Caco-2 (cell line): ENCODE data around the gene ACAD10. TPM values are rescaled to one million over a fixed set of nuclear protein-coding genes. Genes with fewer than 3 reads are reported as not detected.

ENCODE experiments used
- BruUV-seq: library from RNA; stranded (reverse); fragments of 400-500 nt; replicated peaks from 2 replicates; lab custom pipeline; 2021; lab: Mats Ljungman, UMichigan
- CTCF ChIA-PET: fragments of 300-600 bp; sonication (Branson Sonifier 250); formaldehyde crosslinking; loops from one replicate; lab custom pipeline; 2022; ENCODE audit warnings: antibody characterized with exemption; lab: Charles Lee
- POLR2A ChIA-PET: fragments of 300-600 bp; sonication (Branson Sonifier 250); formaldehyde crosslinking; loops from one replicate; lab custom pipeline; 2022; ENCODE audit warnings: antibody characterized with exemption; lab: Charles Lee
- DNase-seq, 2 experiments: peaks; one replicate each; pipeline versions ENCODE4 v3.0.0 to v3.0.0-alpha.2; 2020 to 2022
- H3K27me3 ChIP-seq: replicated peaks from 2 replicates; pipeline ENCODE4 v1.6.0; 2011; ENCODE audit warnings: low read length; ENCODE audit not compliant: control insufficient read depth, insufficient read depth
- H3K36me3 ChIP-seq: 2 replicates; pipeline ENCODE4 v1.5.1; 2011; ENCODE audit warnings: low read length; ENCODE audit not compliant: control insufficient read depth, insufficient read depth
- H3K4me1 ChIP-seq: fragments of 250-450 bp; sonication (Bioruptor Pico); 2 replicates; pipeline ENCODE4 v1.5.1; 2020; ENCODE audit warnings: mild to moderate bottlenecking
- H3K4me3 ChIP-seq: 2 replicates; pipeline ENCODE4 v1.5.1; 2011; ENCODE audit warnings: low read depth, mild to moderate bottlenecking, control low read depth, low read length
- H3K9me3 ChIP-seq: fragments of 250-450 bp; sonication (Bioruptor Pico); 2 replicates; pipeline ENCODE4 v1.5.1; 2020; ENCODE audit warnings: mild to moderate bottlenecking, moderate library complexity
- H3K27ac Mint-ChIP-seq: one replicate; pipeline ENCODE4 v1.8.0; 2022; ENCODE audit warnings: mixed read lengths; ENCODE audit not compliant: unreplicated experiment
- H3K27me3 Mint-ChIP-seq: one replicate; pipeline ENCODE4 v1.8.0; 2022; ENCODE audit warnings: mixed read lengths; ENCODE audit not compliant: insufficient read depth, unreplicated experiment
- H3K36me3 Mint-ChIP-seq: one replicate; pipeline ENCODE4 v1.8.0; 2022; ENCODE audit warnings: mild to moderate bottlenecking, mixed read lengths; ENCODE audit not compliant: insufficient read depth, unreplicated experiment
- H3K4me1 Mint-ChIP-seq: one replicate; pipeline ENCODE4 v1.8.0; 2022; ENCODE audit warnings: low read depth, mixed read lengths; ENCODE audit not compliant: unreplicated experiment
- H3K4me3 Mint-ChIP-seq: one replicate; pipeline ENCODE4 v1.8.0; 2022; ENCODE audit warnings: mild to moderate bottlenecking, moderate library complexity, mixed read lengths; ENCODE audit not compliant: unreplicated experiment
- H3K9me3 Mint-ChIP-seq: one replicate; pipeline ENCODE4 v1.8.0; 2022; ENCODE audit warnings: mixed read lengths; ENCODE audit not compliant: unreplicated experiment
- intact Hi-C: fragments of 100-400 bp; cut with micrococcal nuclease; formaldehyde crosslinking; loops from one replicate; pipeline ENCODE4 v1.10.0; 2022; ENCODE audit not compliant: unreplicated experiment
- total RNA-seq: library from RNA; stranded (reverse); gene quantifications from 2 replicates; pipeline ENCODE4 v1.2.3, GENCODE V29; 2022
- TF ChIP-seq, protein P1 (sequence below), 2 experiments: fragments of 200-600 bp in 1 of 2; IDR thresholded peaks; 1 replicate in 1 of 2; 2 replicates in 1 of 2; pipeline versions ENCODE4 v1.5.1 to v1.8.0; 2011 to 2022; ENCODE audit warnings: antibody characterized with exemption in 1 of 2, control low read depth in 1 of 2, inconsistent platforms in 1 of 2, low read depth in 1 of 2, low read length in 1 of 2, mild to moderate bottlenecking in 1 of 2, moderate library complexity in 1 of 2; ENCODE audit not compliant: insufficient read depth in 1 of 2, severe bottlenecking in 1 of 2, unreplicated experiment in 1 of 2

The ACAD10 gene
- total RNA-seq, 1 experiment from 2014 or later: 19.0 TPM

DNA sequence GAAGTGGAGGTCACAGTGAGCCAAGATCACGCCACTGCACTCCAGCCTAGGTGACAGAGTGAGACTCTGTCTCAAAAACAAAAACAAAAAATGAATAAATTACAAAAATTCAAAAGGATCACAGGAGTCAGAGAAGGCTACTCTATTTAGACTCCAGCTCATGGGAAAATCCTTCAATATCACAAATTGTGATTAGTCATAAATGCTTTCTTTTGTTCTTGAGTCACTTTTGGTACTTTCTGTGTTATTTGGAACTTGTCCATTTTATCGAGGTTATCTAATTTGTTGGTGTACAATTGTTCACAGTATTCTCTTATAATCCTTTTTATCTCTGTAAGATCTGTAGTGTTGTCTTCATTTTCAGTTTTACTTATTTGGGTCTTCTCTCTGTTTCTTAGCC lies 99.8 kb downstream of the ACAD10 start:
- no peak overlapping the region for H3K4me3 Mint-ChIP-seq
- Histone ChIP-seq H3K9me3 (no peaks in the 10 kb centered on the region), H3K36me3 (peaks cover 7% of the 10 kb centered on the region), H3K4me1 (no peaks in the 10 kb centered on the region), H3K4me3 (no peak overlapping the region), H3K27me3 (no peaks in the 10 kb centered on the region)
- ChIA-PET CTCF (no interaction called here), POLR2A (no interaction called here)
- peaks cover 89% of the 10 kb centered on the region for H3K36me3 Mint-ChIP-seq
- H3K4me1 Mint-ChIP-seq: peaks cover 1% of the 10 kb centered on the region
- no peak for DNase-seq
- no peaks in the 10 kb centered on the region for H3K9me3 Mint-ChIP-seq
- TF ChIP-seq, protein P1, sequence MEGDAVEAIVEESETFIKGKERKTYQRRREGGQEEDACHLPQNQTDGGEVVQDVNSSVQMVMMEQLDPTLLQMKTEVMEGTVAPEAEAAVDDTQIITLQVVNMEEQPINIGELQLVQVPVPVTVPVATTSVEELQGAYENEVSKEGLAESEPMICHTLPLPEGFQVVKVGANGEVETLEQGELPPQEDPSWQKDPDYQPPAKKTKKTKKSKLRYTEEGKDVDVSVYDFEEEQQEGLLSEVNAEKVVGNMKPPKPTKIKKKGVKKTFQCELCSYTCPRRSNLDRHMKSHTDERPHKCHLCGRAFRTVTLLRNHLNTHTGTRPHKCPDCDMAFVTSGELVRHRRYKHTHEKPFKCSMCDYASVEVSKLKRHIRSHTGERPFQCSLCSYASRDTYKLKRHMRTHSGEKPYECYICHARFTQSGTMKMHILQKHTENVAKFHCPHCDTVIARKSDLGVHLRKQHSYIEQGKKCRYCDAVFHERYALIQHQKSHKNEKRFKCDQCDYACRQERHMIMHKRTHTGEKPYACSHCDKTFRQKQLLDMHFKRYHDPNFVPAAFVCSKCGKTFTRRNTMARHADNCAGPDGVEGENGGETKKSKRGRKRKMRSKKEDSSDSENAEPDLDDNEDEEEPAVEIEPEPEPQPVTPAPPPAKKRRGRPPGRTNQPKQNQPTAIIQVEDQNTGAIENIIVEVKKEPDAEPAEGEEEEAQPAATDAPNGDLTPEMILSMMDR (IDR thresholded peaks at IDR 0.05; ENCODE audit: insufficient read depth in 1 of 2, low read depth in 1 of 2, low read length in 1 of 2, severe bottlenecking in 1 of 2, unreplicated experiment in 1 of 2): no peak
- no peak overlapping the region for H3K27ac Mint-ChIP-seq
- intact Hi-C loops: no loop called here
- H3K27me3 Mint-ChIP-seq: no peaks in the 10 kb centered on the region
- BruUV-seq: no TSS peak

DNA sequence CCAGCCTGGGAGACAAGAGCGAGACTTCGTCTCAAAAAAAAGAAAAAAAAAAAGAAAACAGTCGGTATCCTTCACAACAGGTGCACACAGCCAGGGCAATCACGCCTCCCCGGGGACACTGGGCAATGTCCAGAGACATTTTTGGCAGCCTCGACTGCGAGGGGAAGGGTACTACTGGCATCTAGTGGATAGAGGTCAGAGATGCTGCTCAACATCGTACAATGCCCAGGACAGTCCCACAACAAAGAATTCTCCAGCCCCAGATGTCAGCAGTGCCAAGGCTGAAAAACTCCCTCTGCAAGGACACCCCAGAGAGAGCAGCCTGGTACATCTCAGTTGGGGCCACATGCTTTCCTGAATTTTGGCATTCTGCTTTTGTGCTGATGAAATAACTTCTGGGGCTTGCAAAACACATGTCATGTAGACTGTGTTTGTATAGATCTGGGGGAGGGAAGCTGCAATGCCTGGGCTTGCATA lies 102.4 kb downstream of the ACAD10 start:
- ChIA-PET POLR2A (interaction anchor here (0.7 kb wide), 1 partner anchor 28 kb away, joined by 4 read pairs; no protein-coding TSS in a partner anchor), CTCF (no interaction called here)

DNA sequence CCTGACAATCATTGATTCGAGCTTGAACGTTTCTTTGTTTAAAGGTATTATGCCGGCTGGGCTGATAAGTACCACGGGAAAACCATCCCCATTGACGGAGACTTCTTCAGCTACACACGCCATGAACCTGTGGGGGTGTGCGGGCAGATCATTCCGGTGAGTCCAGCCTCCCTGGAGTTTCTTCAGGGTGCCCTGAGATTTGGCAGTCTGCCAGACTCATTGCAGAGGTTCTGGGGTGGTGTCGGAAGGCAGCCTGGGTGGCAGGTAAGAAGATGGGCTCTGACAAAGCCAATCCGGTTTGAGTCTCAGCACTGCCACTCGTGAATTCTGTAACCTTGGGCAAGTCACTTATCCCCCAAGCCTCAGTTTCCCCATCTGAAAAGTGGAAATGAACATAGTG lies 103.9 kb downstream of the ACAD10 start:
- no peak for DNase-seq
- no peaks in the 10 kb centered on the region for H3K9me3 ChIP-seq
- no TSS peak for BruUV-seq
- no peaks in the 10 kb centered on the region for H3K27me3 Mint-ChIP-seq
- no peaks in the 10 kb centered on the region for H3K9me3 Mint-ChIP-seq
- ChIA-PET POLR2A (interaction anchor here (0.7 kb wide), 1 partner anchor 118 kb away, joined by 5 read pairs; no protein-coding TSS in a partner anchor), CTCF (no interaction called here)
- no peak overlapping the region for H3K27ac Mint-ChIP-seq
- intact Hi-C loops: no loop called here
- no peak overlapping the region for H3K4me3 ChIP-seq
- H3K27me3 ChIP-seq: no peaks in the 10 kb centered on the region
- H3K4me1 Mint-ChIP-seq: no peaks in the 10 kb centered on the region
- peaks cover 84% of the 10 kb centered on the region for H3K36me3 Mint-ChIP-seq
- H3K36me3 ChIP-seq: peaks cover 3% of the 10 kb centered on the region
- H3K4me1 ChIP-seq: no peaks in the 10 kb centered on the region
- TF ChIP-seq, protein P1 (IDR thresholded peaks at IDR 0.05; ENCODE audit: insufficient read depth in 1 of 2, low read depth in 1 of 2, low read length in 1 of 2, severe bottlenecking in 1 of 2, unreplicated experiment in 1 of 2): no peak
- H3K4me3 Mint-ChIP-seq: no peak overlapping the region

More for the DNA sequence above, 102.4 kb downstream of the ACAD10 start:
- Histone ChIP-seq H3K27me3 (no peaks in the 10 kb centered on the region), H3K9me3 (no peaks in the 10 kb centered on the region), H3K4me3 (no peak overlapping the region), H3K36me3 (peaks cover 3% of the 10 kb centered on the region), H3K4me1 (no peaks in the 10 kb centered on the region)
- intact Hi-C loops: loop anchor here (1.0 kb wide), 1 partner anchor 35 kb away; no protein-coding TSS in a partner anchor
- Mint-ChIP-seq H3K36me3 (peaks cover 84% of the 10 kb centered on the region), H3K9me3 (no peaks in the 10 kb centered on the region), H3K27me3 (no peaks in the 10 kb centered on the region), H3K4me3 (no peak overlapping the region), H3K27ac (peak overlapping the region; percentile 50), H3K4me1 (no peaks in the 10 kb centered on the region)
- peak; percentile 57 to 75 for DNase-seq
- TF ChIP-seq, protein P1 (IDR thresholded peaks at IDR 0.05; ENCODE audit: insufficient read depth in 1 of 2, low read depth in 1 of 2, low read length in 1 of 2, severe bottlenecking in 1 of 2, unreplicated experiment in 1 of 2): peak; percentile 35 to 68
- no TSS peak for BruUV-seq
